SK-N-SH (cell line): ENCODE results near the gene P2RY1. TPM values are rescaled to one million over a fixed set of nuclear protein-coding genes. Genes with fewer than 3 reads are reported as not detected.

ENCODE experiments used
- CTCF ChIA-PET: fragments of 300-600, 350-600 bp; formaldehyde crosslinking; extraction: SDS; loops from one replicate; lab custom pipeline; 2021; lab: Yijun Ruan, JAX
- POLR2A ChIA-PET: fragments of 350-600 bp; sonication (Branson Sonifier 250); formaldehyde crosslinking; extraction: SDS; loops from one replicate; lab custom pipeline; 2020; ENCODE audit warnings: antibody characterized with exemption, inconsistent platforms; lab: Yijun Ruan, JAX
- DNase-seq: peaks from one replicate; pipeline ENCODE4 v3.0.0; 2012
- H2AFZ ChIP-seq: fragments of 200-600 bp; sonication (generic); 2 replicates; pipeline ENCODE4 v1.8.1; 2016; ENCODE audit warnings: antibody characterized with exemption, mild to moderate bottlenecking, low read depth
- H3F3A ChIP-seq: fragments of 200-600 bp; sonication (generic); replicated peaks from 2 replicates; pipeline ENCODE3; 2016; ENCODE audit warnings: antibody characterized with exemption, mild to moderate bottlenecking; ENCODE audit not compliant: insufficient read depth
- H3K27ac ChIP-seq, 2 experiments: fragments of 200-500 bp in 1 of 2; fragments of 200-600 bp in 1 of 2; sonication (Bioruptor generic) in 1 of 2; sonication (generic), shearing (Covaris generic) in 1 of 2; 2 replicates each; pipeline versions ENCODE4 v1.5.1 to v1.6.1; 2014 to 2016; ENCODE audit warnings: low read depth in 2 of 2, inconsistent platforms in 1 of 2, low read length in 1 of 2, mild to moderate bottlenecking in 1 of 2, mixed read lengths in 1 of 2
- H3K27me3 ChIP-seq: fragments of 200-600 bp; sonication (generic), shearing (Covaris generic); 2 replicates; pipeline ENCODE4 v1.6.1; 2016; ENCODE audit warnings: mixed run types; ENCODE audit not compliant: insufficient read depth
- H3K36me3 ChIP-seq, 2 experiments: fragments of 200-500 bp in 1 of 2; fragments of 200-600 bp in 1 of 2; sonication (Bioruptor generic) in 1 of 2; sonication (generic) in 1 of 2; replicated peaks in 1 of 2; 2 replicates each; pipeline versions ENCODE3 to v1.5.1; 2014 to 2016; ENCODE audit warnings: low read length in 1 of 2, mild to moderate bottlenecking in 1 of 2; ENCODE audit not compliant: insufficient read depth in 2 of 2, control insufficient read depth in 1 of 2
- H3K4me1 ChIP-seq, 2 experiments: fragments of 200-500 bp in 1 of 2; fragments of 200-600 bp in 1 of 2; sonication (Bioruptor generic) in 1 of 2; sonication (generic), shearing (Covaris generic) in 1 of 2; 2 replicates each; pipeline versions ENCODE4 v1.5.1 to v1.6.1; 2014 to 2016; ENCODE audit warnings: low read depth in 1 of 2, low read length in 1 of 2, mixed run types in 1 of 2; ENCODE audit not compliant: insufficient read depth in 2 of 2, control insufficient read depth in 1 of 2
- H3K4me2 ChIP-seq: fragments of 200-600 bp; sonication (generic), shearing (Covaris generic); 2 replicates; pipeline ENCODE4 v1.6.1; 2017; ENCODE audit warnings: mixed run types
- H3K4me3 ChIP-seq, 2 experiments: fragments of 200-500 bp in 1 of 2; fragments of 200-600 bp in 1 of 2; sonication (Bioruptor generic) in 1 of 2; sonication (generic), shearing (Covaris generic) in 1 of 2; 2 replicates each; pipeline versions ENCODE4 v1.5.1 to v1.8.1; 2014 to 2016; ENCODE audit warnings: low read depth in 2 of 2, inconsistent platforms in 1 of 2, low read length in 1 of 2, mild to moderate bottlenecking in 1 of 2, mixed read lengths in 1 of 2, moderate library complexity in 1 of 2
- H3K79me2 ChIP-seq: fragments of 200-600 bp; sonication (generic); 2 replicates; pipeline ENCODE4 v1.8.1; 2017; ENCODE audit warnings: mild to moderate bottlenecking; ENCODE audit not compliant: insufficient read depth
- H3K9ac ChIP-seq: fragments of 200-600 bp; sonication (generic); 2 replicates; pipeline ENCODE4 v1.6.1; 2017; ENCODE audit warnings: mixed run types
- H3K9me2 ChIP-seq: fragments of 200-600 bp; sonication (generic); 2 replicates; pipeline ENCODE4 v1.6.1; 2017; ENCODE audit warnings: mixed run types
- H3K9me3 ChIP-seq: fragments of 200-600 bp; sonication (generic); 2 replicates; pipeline ENCODE4 v1.6.1; 2017; ENCODE audit warnings: mixed run types, mild to moderate bottlenecking, moderate library complexity
- H4K20me1 ChIP-seq: fragments of 200-600 bp; sonication (generic); 2 replicates; pipeline ENCODE4 v1.6.1; 2017; ENCODE audit warnings: mild to moderate bottlenecking, mixed run types; ENCODE audit not compliant: insufficient read depth
- CHD2 ChIP-seq: fragments of 150-350 bp; IDR thresholded peaks from 2 replicates; pipeline ENCODE4 v1.6.1; 2018; ENCODE audit warnings: low read length; ENCODE audit not compliant: partially characterized antibody
- EZH2phosphoT487 ChIP-seq: fragments of 200-600 bp; sonication (generic); IDR thresholded peaks from 2 replicates; pipeline ENCODE4 v1.6.1; 2017; ENCODE audit warnings: low read depth, mixed run types, mild to moderate bottlenecking, antibody characterized with exemption, moderate library complexity, borderline replicate concordance
- FOSL2 ChIP-seq: IDR thresholded peaks from 2 replicates; pipeline ENCODE4 v1.4.0; 2012; ENCODE audit warnings: low read depth, mild to moderate bottlenecking, moderate library complexity, borderline replicate concordance
- GATA2 ChIP-seq: sonication (generic); formaldehyde crosslinking; IDR thresholded peaks from 2 replicates; pipeline ENCODE4 v1.5.0; 2020; ENCODE audit warnings: mild to moderate bottlenecking, missing genetic modification reagents
- MEF2A ChIP-seq: IDR thresholded peaks from 2 replicates; pipeline ENCODE4 v1.4.0; 2012; ENCODE audit warnings: low read depth, borderline replicate concordance
- NRF1 ChIP-seq: IDR thresholded peaks from 2 replicates; pipeline ENCODE4 v1.6.1; 2012; ENCODE audit warnings: low read depth, mild to moderate bottlenecking, low read length
- POLR2AphosphoS5 ChIP-seq: IDR thresholded peaks from 2 replicates; pipeline ENCODE4 v1.6.1; 2012; ENCODE audit warnings: low read depth, low read length
- RAD21 ChIP-seq: IDR thresholded peaks from 2 replicates; pipeline ENCODE4 v1.6.1; 2012; ENCODE audit warnings: mild to moderate bottlenecking, low read length
- RFX5 ChIP-seq: IDR thresholded peaks from 2 replicates; pipeline ENCODE4 v1.6.1; 2012; ENCODE audit warnings: mild to moderate bottlenecking, improper control_type of control experiment, low read length
- RXRA ChIP-seq: IDR thresholded peaks from 2 replicates; pipeline ENCODE4 v1.4.0; 2012; ENCODE audit warnings: low read depth, mild to moderate bottlenecking, borderline replicate concordance
- SMC3 ChIP-seq: IDR thresholded peaks from 2 replicates; pipeline ENCODE4 v1.6.1; 2012; ENCODE audit warnings: low read depth, low read length, improper control_type of control experiment
- TAF1 ChIP-seq: IDR thresholded peaks from 2 replicates; pipeline ENCODE4 v1.6.1; 2012; ENCODE audit warnings: low read depth, mild to moderate bottlenecking, low read length, moderate library complexity, borderline replicate concordance
- TCF12 ChIP-seq: IDR thresholded peaks from 2 replicates; pipeline ENCODE4 v1.4.0; 2012
- TEAD4 ChIP-seq: IDR thresholded peaks from 2 replicates; pipeline ENCODE4 v1.4.0; 2012; ENCODE audit warnings: mild to moderate bottlenecking, borderline replicate concordance; ENCODE audit not compliant: insufficient read depth
- WGBS: methylation state at CpG from one replicate; pipeline ENCODE4 v1.1.6; 2017; ENCODE audit warnings: low lambda C conversion rate; 5-methylcytosine and 5-hydroxymethylcytosine counted together
- polyA plus RNA-seq, 3 experiments: library from polyadenylated mRNA; depleted of rRNA; stranded (reverse); fragments of >200 nt; gene quantifications; 2 replicates each; pipeline ENCODE4 v1.2.3, GENCODE V29; 2012
- TF ChIP-seq, protein P1 (sequence below): IDR thresholded peaks from 2 replicates; pipeline ENCODE4 v1.4.0; 2012; ENCODE audit warnings: low read depth, borderline replicate concordance
- TF ChIP-seq, protein P2 (sequence below): IDR thresholded peaks from 2 replicates; pipeline ENCODE4; 2012
- TF ChIP-seq, protein P3 (sequence below): fragments of 150-350 bp; IDR thresholded peaks from 2 replicates; pipeline ENCODE4 v1.6.1; 2016; ENCODE audit warnings: mild to moderate bottlenecking, low read depth, low read length

P2RY1 gene
- polyA plus RNA-seq, 1 of the 3 experiments (the other 2 are of a cell fraction): not detected

DNA sequence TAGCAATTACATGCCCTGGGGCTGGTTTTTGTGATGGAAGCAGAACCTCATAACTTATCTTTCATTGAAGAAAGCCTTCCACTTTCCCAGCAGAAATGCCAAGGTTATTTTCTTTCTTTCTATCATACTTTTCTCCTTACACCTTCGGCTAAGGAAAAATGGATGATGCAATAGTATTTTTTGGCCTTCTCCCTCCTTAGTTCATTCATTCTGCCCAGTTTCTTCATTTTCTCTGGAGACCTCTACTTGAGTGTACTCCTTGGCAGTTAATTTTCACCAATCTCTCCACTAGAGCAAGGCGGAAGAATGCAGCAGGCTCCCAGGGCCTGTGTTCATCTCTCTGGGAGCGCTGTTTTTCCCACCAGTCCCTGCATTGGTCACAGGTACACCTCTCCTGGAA is 7.6 kb upstream of the P2RY1 start:
- Histone ChIP-seq H3F3A (no peaks in the 10 kb centered on the region), H3K36me3 (no peaks in the 10 kb centered on the region), H3K4me2 (no peak overlapping the region), H3K4me1 (no peaks in the 10 kb centered on the region), H3K9me2 (no peaks in the 10 kb centered on the region), H3K79me2 (no peaks in the 10 kb centered on the region), H3K9me3 (no peaks in the 10 kb centered on the region), H3K4me3 (no peak overlapping the region), H3K9ac (no peak overlapping the region), H4K20me1 (no peaks in the 10 kb centered on the region), H3K27me3 (no peaks in the 10 kb centered on the region; the same call in 1 of the 2 replicates), H3K27ac (no peak overlapping the region), H2AFZ (no peak overlapping the region)
- no peak for DNase-seq
- 36% methylated on average over 3 of the region's 3 CpGs for WGBS
- ChIA-PET CTCF (no interaction called here), POLR2A (no interaction called here)
- no peak for TF ChIP-seq RFX5

DNA sequence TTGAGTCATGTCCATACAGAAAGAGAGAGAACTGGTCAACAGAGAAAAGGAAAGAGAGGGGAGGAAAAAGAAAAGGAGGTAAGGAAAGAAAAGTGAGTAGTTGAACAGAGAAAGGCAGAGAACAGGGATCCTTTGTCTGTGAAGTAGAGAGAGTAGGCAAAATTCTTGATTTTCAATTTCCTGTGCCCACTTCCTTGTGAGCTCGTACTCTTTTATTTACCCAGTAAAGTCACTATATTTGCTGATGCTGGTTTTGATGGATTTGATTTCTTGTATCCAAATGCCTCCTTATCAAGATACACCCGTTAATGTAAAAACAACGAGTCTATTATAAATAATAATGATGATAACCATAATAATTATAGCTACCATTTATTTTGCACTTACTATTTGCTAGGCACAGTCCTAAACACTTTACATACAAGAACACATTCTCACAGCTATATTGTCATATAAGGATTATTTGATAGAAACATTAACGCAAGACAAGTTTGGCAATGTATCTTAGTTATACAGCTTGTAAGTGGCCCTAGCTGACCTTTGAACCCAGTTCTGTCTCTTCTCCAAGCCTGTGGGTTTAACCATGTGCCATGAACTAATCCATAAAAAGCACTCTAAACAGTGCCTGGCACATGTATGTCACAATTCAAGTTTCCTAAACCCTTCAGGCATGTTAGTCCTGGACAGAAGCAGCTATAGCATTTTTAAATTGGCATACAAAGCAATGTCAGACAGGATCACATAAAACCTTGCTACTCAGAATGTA is 6.7 kb upstream of the P2RY1 start:
- H3K9ac ChIP-seq: no peak overlapping the region
- TF ChIP-seq RAD21 (no peak), FOSL2 (no peak), CHD2 (no peak), TCF12 (no peak), NRF1 (no peak), RXRA (no peak), SMC3 (no peak), TAF1 (no peak), TEAD4 (no peak), MEF2A (no peak), RFX5 (no peak), EZH2phosphoT487 (no peak), GATA2 (CRISPR knock-in tag) (no peak), POLR2AphosphoS5 (no peak)
- TF ChIP-seq, protein P1, sequence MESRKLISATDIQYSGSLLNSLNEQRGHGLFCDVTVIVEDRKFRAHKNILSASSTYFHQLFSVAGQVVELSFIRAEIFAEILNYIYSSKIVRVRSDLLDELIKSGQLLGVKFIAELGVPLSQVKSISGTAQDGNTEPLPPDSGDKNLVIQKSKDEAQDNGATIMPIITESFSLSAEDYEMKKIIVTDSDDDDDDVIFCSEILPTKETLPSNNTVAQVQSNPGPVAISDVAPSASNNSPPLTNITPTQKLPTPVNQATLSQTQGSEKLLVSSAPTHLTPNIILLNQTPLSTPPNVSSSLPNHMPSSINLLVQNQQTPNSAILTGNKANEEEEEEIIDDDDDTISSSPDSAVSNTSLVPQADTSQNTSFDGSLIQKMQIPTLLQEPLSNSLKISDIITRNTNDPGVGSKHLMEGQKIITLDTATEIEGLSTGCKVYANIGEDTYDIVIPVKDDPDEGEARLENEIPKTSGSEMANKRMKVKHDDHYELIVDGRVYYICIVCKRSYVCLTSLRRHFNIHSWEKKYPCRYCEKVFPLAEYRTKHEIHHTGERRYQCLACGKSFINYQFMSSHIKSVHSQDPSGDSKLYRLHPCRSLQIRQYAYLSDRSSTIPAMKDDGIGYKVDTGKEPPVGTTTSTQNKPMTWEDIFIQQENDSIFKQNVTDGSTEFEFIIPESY: no peak
- TF ChIP-seq, protein P2, sequence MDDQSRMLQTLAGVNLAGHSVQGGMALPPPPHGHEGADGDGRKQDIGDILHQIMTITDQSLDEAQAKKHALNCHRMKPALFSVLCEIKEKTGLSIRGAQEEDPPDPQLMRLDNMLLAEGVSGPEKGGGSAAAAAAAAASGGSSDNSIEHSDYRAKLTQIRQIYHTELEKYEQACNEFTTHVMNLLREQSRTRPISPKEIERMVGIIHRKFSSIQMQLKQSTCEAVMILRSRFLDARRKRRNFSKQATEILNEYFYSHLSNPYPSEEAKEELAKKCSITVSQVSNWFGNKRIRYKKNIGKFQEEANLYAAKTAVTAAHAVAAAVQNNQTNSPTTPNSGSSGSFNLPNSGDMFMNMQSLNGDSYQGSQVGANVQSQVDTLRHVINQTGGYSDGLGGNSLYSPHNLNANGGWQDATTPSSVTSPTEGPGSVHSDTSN: no peak
- TF ChIP-seq, protein P3, sequence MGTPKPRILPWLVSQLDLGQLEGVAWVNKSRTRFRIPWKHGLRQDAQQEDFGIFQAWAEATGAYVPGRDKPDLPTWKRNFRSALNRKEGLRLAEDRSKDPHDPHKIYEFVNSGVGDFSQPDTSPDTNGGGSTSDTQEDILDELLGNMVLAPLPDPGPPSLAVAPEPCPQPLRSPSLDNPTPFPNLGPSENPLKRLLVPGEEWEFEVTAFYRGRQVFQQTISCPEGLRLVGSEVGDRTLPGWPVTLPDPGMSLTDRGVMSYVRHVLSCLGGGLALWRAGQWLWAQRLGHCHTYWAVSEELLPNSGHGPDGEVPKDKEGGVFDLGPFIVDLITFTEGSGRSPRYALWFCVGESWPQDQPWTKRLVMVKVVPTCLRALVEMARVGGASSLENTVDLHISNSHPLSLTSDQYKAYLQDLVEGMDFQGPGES: no peak
- TF ChIP-seq, all 33 proteins: peak for 0
- no peak overlapping the region for H3K4me3 ChIP-seq
- POLR2A ChIA-PET: no interaction called here
- no peak overlapping the region for H3K4me2 ChIP-seq
- H4K20me1 ChIP-seq: no peaks in the 10 kb centered on the region
- no peaks in the 10 kb centered on the region for H3K36me3 ChIP-seq
- WGBS: 32% methylated on average over 4 of the region's 4 CpGs
- H3K9me3 ChIP-seq: no peaks in the 10 kb centered on the region
- H3K9me2 ChIP-seq: no peaks in the 10 kb centered on the region
- no peaks in the 10 kb centered on the region for H3K79me2 ChIP-seq
- H3F3A ChIP-seq: no peaks in the 10 kb centered on the region
- CTCF ChIA-PET: interaction anchor here (1.5 kb wide), 1 partner anchor 17 kb away, joined by 3 read pairs; no protein-coding TSS in a partner anchor
- DNase-seq: no peak
- H3K27me3 ChIP-seq: peaks cover 5% of the 10 kb centered on the region; the same call in 1 of the 2 replicates
- H2AFZ ChIP-seq: no peak overlapping the region
- H3K27ac ChIP-seq: no peak overlapping the region
- H3K4me1 ChIP-seq: no peaks in the 10 kb centered on the region
